ENCODE data around the gene PDPN. TPM values are rescaled to one million over a fixed set of nuclear protein-coding genes. Genes with fewer than 3 reads are reported as not detected.

PDPN gene
- total and polyA plus RNA-seq, 2 of the 13 experiments (the other 11 are each of a cell fraction or from before 2014, with no cell fraction given): not detected

DNA sequence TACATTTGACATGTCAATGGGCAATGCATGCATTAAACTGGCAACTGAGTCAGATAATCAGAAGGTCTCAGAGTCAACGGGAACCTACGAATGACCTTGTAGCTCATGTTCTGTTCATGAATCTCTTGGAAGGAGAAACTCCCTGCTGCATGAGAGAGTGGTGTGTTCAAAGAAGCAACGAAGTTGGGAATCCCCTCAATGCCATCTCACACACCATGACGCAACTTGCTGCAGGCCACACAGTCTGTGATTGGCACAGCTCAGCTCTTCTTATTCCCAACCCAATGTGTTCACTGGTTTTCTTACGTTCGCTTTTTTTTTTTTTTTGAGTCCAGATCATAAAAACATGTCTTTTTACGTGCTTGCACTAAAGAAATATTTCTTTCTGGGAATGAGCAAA is 62.9 kb downstream of the PDPN start:
- BruUV-seq (replicated peaks): no TSS peak
- H2AFZ ChIP-seq (ENCODE audit: low read length): no peak overlapping the region
- TF ChIP-seq ZNF839 (CRISPR knock-in tag; IDR thresholded peaks at IDR 0.05; ENCODE audit: borderline replicate concordance) (no peak), AGO2 (optimal IDR thresholded peaks at IDR 0.05; ENCODE audit: low read depth, low read length) (no peak), ATF1 (CRISPR knock-in tag; IDR thresholded peaks at IDR 0.05) (no peak), ZNF335 (CRISPR knock-in tag; IDR thresholded peaks at IDR 0.05) (no peak), SOX6 (IDR thresholded peaks at IDR 0.05) (no peak), SOX6 (CRISPR knock-in tag; IDR thresholded peaks at IDR 0.05) (no peak)
- H3K27me3 ChIP-seq (ENCODE audit: control insufficient read depth in 1 of 2, insufficient read depth in 2 of 2, low read length in 2 of 2): peaks cover 0 to 5% of the 10 kb centered on the region in 2 experiments; a peak in 3 of 5 replicates
- in situ Hi-C loops (cut with HindIII; ENCODE audit: extremely low pct_ligation_motif_present, low pct_unique_long_range_greater_than_20kb) (no loop called here), intact Hi-C loops (cut with micrococcal nuclease; ENCODE audit: unreplicated experiment) (no loop called here)
- H3K9ac ChIP-seq (ENCODE audit: insufficient read depth, low read depth, low read length): no peak overlapping the region
- no peaks in the 10 kb centered on the region for H4K20me1 ChIP-seq (ENCODE audit: insufficient read depth, low read length)
- H3K27ac ChIP-seq (ENCODE audit: extremely low read length, insufficient read depth, low read length): no peak overlapping the region
- peaks cover 7% of the 10 kb centered on the region for H3K4me1 ChIP-seq (ENCODE audit: insufficient read depth, low read length)
- no peaks in the 10 kb centered on the region for H3K9me3 ChIP-seq (ENCODE audit: low read length)
- no peak overlapping the region for H3K4me2 ChIP-seq (ENCODE audit: low read depth, low read length)
- FAIRE-seq (no peak), DNase-seq (ENCODE audit: low spot score) (no peak), ATAC-seq (no peak)
- H3K36me3 ChIP-seq (replicated peaks in 1 of 2; ENCODE audit: control insufficient read depth in 1 of 2, insufficient read depth in 2 of 2, low read length in 2 of 2): no peaks in the 10 kb centered on the region
- WGBS (ENCODE audit: low lambda C conversion rate): 31% methylated on average over 7 of the region's 7 CpGs
- H3K79me2 ChIP-seq (ENCODE audit: insufficient read depth, low read length): no peaks in the 10 kb centered on the region
- no peak overlapping the region for H3K4me3 ChIP-seq (replicated peaks in 1 of 3; ENCODE audit: insufficient read depth in 1 of 3, low read depth in 2 of 3, low read length in 3 of 3)
- ChIA-PET POLR2A (no interaction called here), CTCF (ENCODE audit: low intra/inter-chr PET ratio, low total read pairs) (no interaction called here)

DNA sequence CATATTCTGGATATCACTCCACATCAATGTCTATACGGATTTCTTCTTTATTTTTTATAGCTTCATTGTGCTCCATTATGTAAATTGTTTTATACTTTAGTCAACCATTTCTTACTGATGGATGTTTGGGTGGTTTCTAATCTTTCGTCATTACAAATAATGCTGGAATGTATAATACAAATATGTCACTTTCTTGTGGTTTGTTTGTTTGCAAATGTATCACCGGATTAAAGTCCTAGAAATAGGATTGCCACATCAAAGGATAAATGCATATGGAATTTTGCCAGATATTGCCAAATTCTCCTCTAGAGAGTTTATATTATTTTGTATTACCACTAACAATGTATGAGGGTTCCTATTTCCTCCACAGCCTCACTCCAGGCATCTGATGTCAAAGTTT is 67.6 kb downstream of the PDPN start:
- Histone ChIP-seq H3K36me3 (replicated peaks in 1 of 2; ENCODE audit: control insufficient read depth in 1 of 2, insufficient read depth in 2 of 2, low read length in 2 of 2) (no peaks in the 10 kb centered on the region), H3K27ac (ENCODE audit: extremely low read length, insufficient read depth, low read length) (no peak overlapping the region), H3K9me3 (ENCODE audit: low read length) (no peaks in the 10 kb centered on the region), H3K9ac (ENCODE audit: insufficient read depth, low read depth, low read length) (no peak overlapping the region), H3K4me2 (ENCODE audit: low read depth, low read length) (no peak overlapping the region), H3K79me2 (ENCODE audit: insufficient read depth, low read length) (no peaks in the 10 kb centered on the region), H3K4me1 (ENCODE audit: insufficient read depth, low read length) (peaks cover 8% of the 10 kb centered on the region), H3K4me3 (replicated peaks in 1 of 3; ENCODE audit: insufficient read depth in 1 of 3, low read depth in 2 of 3, low read length in 3 of 3) (no peak overlapping the region), H2AFZ (ENCODE audit: low read length) (no peak overlapping the region), H4K20me1 (ENCODE audit: insufficient read depth, low read length) (no peaks in the 10 kb centered on the region), H3K27me3 (ENCODE audit: control insufficient read depth in 1 of 2, insufficient read depth in 2 of 2, low read length in 2 of 2) (peaks cover 0 to 3% of the 10 kb centered on the region in 2 experiments; a peak in 2 of 5 replicates)
- ATAC-seq (no peak), FAIRE-seq (no peak), DNase-seq (ENCODE audit: low spot score) (peak; percentile 48)
- intact Hi-C loops (cut with micrococcal nuclease; ENCODE audit: unreplicated experiment): no loop called here
- ChIA-PET CTCF (ENCODE audit: low intra/inter-chr PET ratio, low total read pairs) (no interaction called here), POLR2A (no interaction called here)
- WGBS (ENCODE audit: low lambda C conversion rate): 2% methylated on average over 3 of the region's 3 CpGs
- no TSS peak for BruUV-seq (replicated peaks)
- in situ Hi-C loops (cut with HindIII; ENCODE audit: extremely low pct_ligation_motif_present, low pct_unique_long_range_greater_than_20kb): no loop called here
- TF ChIP-seq HMGA1 (CRISPR knock-in tag; conservative IDR thresholded peaks at IDR 0.05) (no peak), CEBPB (IDR thresholded peaks at IDR 0.05; ENCODE audit: borderline replicate concordance, low read depth, low read length) (peak; percentile 76), FOXP1 (IDR thresholded peaks at IDR 0.05) (no peak), FOXP1 (CRISPR knock-in tag; IDR thresholded peaks at IDR 0.05) (0 out of 2 replicates have a peak, but pooled peaks have one; percentile 11), MBNL3 (CRISPR knock-in tag; conservative IDR thresholded peaks at IDR 0.05) (no peak), TCF7 (IDR thresholded peaks at IDR 0.05; ENCODE audit: low read depth) (peak; percentile 62), TOE1 (CRISPR knock-in tag; IDR thresholded peaks at IDR 0.05) (no peak), CENPT (CRISPR knock-in tag; IDR thresholded peaks at IDR 0.05; ENCODE audit: low read depth) (no peak), POLR2A (IDR thresholded peaks at IDR 0.05; ENCODE audit: insufficient read depth in 1 of 2, low read depth in 2 of 2, low read length in 2 of 2) (no peak), YEATS2 (CRISPR knock-in tag; IDR thresholded peaks at IDR 0.05; ENCODE audit: borderline replicate concordance) (no peak), ZNF749 (CRISPR knock-in tag; IDR thresholded peaks at IDR 0.05; ENCODE audit: borderline replicate concordance) (no peak), TEAD2 (CRISPR knock-in tag; IDR thresholded peaks at IDR 0.05) (no peak), BRD4 (CRISPR knock-in tag; IDR thresholded peaks at IDR 0.05) (no peak)
- TF ChIP-seq, protein P1, sequence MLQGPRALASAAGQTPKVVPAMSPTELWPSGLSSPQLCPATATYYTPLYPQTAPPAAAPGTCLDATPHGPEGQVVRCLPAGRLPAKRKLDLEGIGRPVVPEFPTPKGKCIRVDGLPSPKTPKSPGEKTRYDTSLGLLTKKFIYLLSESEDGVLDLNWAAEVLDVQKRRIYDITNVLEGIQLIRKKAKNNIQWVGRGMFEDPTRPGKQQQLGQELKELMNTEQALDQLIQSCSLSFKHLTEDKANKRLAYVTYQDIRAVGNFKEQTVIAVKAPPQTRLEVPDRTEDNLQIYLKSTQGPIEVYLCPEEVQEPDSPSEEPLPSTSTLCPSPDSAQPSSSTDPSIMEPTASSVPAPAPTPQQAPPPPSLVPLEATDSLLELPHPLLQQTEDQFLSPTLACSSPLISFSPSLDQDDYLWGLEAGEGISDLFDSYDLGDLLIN (CRISPR knock-in tag; IDR thresholded peaks at IDR 0.05; ENCODE audit: borderline replicate concordance): no peak
- TF ChIP-seq, protein P2, sequence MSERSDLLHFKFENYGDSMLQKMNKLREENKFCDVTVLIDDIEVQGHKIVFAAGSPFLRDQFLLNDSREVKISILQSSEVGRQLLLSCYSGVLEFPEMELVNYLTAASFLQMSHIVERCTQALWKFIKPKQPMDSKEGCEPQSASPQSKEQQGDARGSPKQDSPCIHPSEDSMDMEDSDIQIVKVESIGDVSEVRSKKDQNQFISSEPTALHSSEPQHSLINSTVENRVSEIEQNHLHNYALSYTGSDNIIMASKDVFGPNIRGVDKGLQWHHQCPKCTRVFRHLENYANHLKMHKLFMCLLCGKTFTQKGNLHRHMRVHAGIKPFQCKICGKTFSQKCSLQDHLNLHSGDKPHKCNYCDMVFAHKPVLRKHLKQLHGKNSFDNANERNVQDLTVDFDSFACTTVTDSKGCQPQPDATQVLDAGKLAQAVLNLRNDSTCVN (CRISPR knock-in tag; IDR thresholded peaks at IDR 0.05; ENCODE audit: borderline replicate concordance): no peak
